GM23338 (cell line): ENCODE measurements around the gene WDR27.
"Not testable (repeated sequence)": the region's sequence is repeated elsewhere in the genome, so short reads cannot be mapped to it uniquely, and the experiment has no call there.

ENCODE experiments used
- TF ChIP-seq, protein P1 (sequence below), 2 experiments: fragments of 200-600 bp in 1 of 2; sonication (generic) in 1 of 2; conservative IDR thresholded peaks; 2 replicates each; pipeline versions ENCODE4 v1.5.1 to v1.6.1; 2016 to 2017; ENCODE audit warnings: antibody characterized with exemption in 2 of 2, low read depth in 2 of 2, mild to moderate bottlenecking in 2 of 2, moderate library complexity in 1 of 2
- TF ChIP-seq, protein P2 (sequence below): IDR thresholded peaks from one replicate; pipeline ENCODE4 v1.6.1; 2018; ENCODE audit warnings: antibody characterized with exemption; ENCODE audit not compliant: unreplicated experiment

DNA sequence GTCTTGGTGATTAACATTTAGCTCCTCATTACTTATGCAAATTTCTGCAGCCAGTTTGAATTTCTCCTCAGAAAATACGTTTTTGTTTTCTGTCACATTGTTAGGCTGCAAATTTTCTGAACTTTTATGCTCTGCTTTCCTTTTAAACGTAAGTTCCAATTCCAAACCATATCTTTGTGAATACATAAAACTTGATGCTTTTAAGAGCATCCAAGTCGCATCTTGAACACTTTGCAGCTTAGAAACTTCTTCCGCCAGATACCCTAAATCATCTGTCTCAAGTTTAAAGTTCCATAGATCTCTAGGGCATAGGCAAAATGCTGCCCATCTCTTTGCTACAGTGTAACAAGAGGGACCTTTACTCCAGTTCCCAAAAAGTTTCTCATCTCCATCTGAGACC is 234.1 kb downstream of the WDR27 start:
- TF ChIP-seq, protein P1, sequence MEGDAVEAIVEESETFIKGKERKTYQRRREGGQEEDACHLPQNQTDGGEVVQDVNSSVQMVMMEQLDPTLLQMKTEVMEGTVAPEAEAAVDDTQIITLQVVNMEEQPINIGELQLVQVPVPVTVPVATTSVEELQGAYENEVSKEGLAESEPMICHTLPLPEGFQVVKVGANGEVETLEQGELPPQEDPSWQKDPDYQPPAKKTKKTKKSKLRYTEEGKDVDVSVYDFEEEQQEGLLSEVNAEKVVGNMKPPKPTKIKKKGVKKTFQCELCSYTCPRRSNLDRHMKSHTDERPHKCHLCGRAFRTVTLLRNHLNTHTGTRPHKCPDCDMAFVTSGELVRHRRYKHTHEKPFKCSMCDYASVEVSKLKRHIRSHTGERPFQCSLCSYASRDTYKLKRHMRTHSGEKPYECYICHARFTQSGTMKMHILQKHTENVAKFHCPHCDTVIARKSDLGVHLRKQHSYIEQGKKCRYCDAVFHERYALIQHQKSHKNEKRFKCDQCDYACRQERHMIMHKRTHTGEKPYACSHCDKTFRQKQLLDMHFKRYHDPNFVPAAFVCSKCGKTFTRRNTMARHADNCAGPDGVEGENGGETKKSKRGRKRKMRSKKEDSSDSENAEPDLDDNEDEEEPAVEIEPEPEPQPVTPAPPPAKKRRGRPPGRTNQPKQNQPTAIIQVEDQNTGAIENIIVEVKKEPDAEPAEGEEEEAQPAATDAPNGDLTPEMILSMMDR (conservative IDR thresholded peaks at IDR 0.05; ENCODE audit: low read depth in 2 of 2), result not testable (repeated sequence)
- TF ChIP-seq, protein P2, sequence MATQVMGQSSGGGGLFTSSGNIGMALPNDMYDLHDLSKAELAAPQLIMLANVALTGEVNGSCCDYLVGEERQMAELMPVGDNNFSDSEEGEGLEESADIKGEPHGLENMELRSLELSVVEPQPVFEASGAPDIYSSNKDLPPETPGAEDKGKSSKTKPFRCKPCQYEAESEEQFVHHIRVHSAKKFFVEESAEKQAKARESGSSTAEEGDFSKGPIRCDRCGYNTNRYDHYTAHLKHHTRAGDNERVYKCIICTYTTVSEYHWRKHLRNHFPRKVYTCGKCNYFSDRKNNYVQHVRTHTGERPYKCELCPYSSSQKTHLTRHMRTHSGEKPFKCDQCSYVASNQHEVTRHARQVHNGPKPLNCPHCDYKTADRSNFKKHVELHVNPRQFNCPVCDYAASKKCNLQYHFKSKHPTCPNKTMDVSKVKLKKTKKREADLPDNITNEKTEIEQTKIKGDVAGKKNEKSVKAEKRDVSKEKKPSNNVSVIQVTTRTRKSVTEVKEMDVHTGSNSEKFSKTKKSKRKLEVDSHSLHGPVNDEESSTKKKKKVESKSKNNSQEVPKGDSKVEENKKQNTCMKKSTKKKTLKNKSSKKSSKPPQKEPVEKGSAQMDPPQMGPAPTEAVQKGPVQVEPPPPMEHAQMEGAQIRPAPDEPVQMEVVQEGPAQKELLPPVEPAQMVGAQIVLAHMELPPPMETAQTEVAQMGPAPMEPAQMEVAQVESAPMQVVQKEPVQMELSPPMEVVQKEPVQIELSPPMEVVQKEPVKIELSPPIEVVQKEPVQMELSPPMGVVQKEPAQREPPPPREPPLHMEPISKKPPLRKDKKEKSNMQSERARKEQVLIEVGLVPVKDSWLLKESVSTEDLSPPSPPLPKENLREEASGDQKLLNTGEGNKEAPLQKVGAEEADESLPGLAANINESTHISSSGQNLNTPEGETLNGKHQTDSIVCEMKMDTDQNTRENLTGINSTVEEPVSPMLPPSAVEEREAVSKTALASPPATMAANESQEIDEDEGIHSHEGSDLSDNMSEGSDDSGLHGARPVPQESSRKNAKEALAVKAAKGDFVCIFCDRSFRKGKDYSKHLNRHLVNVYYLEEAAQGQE, result not testable (repeated sequence)
